ENCODE results near the gene TMEM132D. TPM values are rescaled to one million over a fixed set of nuclear protein-coding genes. Genes with fewer than 3 reads are reported as not detected.

TMEM132D gene
- total and polyA plus RNA-seq, 7 donors = 0.01 TPM; not detected in 6

DNA sequence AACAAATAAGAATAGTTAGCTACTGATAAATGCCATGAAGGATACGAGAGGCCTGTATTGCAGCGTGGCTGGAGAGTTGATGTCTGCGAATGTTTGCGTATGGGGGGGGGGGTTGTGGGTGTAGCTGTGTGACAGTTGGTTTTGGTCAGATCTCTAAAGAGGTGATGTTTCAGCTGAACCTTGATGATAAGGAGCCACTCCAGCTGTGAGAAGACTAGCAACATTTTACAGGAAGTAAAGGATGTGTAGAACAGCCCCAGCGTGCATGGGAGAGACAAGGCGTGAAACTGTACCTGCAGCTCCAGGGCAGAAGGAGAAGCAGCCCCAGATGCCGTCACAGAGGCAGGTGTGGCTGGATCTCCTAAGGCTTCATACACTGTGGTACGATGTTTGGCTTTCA, 416.9 kb downstream of the TMEM132D start:
- WGBS, 3 donors = 87 to 90% (median 90%) methylated on average over 8 of the region's 8 CpGs
- no peaks in the 10 kb centered on the region for H3K4me1 ChIP-seq
- H3K4me3 ChIP-seq = no peak overlapping the region
- intact Hi-C loops (cut with DNase I) = no loop called here
- no peaks in the 10 kb centered on the region for H3K9me3 ChIP-seq
- no peaks in the 10 kb centered on the region for H3K36me3 ChIP-seq (ENCODE audit: insufficient read depth in 1 of 2, low read depth in 1 of 2)
- ATAC-seq (no peak), DNase-seq (no peak)
- no peak overlapping the region for H3K27ac ChIP-seq
- no peaks in the 10 kb centered on the region for H3K27me3 ChIP-seq (ENCODE audit: insufficient read depth in 3 of 3, low read length in 2 of 3)
- TF ChIP-seq, protein P1, sequence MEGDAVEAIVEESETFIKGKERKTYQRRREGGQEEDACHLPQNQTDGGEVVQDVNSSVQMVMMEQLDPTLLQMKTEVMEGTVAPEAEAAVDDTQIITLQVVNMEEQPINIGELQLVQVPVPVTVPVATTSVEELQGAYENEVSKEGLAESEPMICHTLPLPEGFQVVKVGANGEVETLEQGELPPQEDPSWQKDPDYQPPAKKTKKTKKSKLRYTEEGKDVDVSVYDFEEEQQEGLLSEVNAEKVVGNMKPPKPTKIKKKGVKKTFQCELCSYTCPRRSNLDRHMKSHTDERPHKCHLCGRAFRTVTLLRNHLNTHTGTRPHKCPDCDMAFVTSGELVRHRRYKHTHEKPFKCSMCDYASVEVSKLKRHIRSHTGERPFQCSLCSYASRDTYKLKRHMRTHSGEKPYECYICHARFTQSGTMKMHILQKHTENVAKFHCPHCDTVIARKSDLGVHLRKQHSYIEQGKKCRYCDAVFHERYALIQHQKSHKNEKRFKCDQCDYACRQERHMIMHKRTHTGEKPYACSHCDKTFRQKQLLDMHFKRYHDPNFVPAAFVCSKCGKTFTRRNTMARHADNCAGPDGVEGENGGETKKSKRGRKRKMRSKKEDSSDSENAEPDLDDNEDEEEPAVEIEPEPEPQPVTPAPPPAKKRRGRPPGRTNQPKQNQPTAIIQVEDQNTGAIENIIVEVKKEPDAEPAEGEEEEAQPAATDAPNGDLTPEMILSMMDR (IDR thresholded peaks at IDR 0.05) = no peak

DNA sequence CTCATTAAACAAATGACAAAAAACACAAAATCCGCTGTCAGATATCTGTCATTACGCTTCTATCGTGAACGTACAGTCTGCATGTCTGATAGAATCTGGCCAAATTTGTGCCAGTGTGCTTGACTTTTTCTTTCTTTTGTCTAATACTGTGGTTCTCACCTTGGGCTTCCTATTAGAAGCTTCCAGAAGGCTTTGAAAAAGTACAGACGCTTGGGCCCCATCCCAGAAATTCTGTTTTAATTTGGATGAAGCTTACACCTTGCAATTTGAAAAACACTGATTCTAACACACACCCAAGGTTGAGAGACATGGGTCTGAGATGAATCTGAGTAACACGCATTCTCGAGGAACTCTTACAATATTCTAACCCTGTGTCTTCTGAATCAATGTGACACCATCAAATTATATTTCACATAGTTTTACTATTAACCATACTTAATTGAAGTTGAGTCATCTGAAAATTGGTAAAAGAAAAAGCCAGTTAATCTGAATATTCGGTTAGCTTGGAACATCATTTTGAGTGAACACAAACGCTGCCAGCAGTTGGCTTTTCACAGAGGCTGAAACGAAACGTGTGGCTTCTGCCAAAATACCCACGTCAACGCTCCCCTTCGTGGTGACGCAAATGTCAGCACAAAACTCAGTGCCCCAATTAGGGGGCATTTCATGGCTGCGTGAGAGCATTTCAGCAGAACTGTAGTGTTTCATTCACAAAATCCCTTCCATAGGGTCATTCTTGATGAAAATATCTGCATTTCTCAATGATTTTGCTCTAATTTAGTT, 420.5 kb downstream of the TMEM132D start:
- WGBS, 3 donors = 27 to 41% (median 33%) methylated on average over 16 of the region's 16 CpGs
- no peak overlapping the region for H3K27ac ChIP-seq
- no peaks in the 10 kb centered on the region for H3K4me1 ChIP-seq
- ATAC-seq = no peak
- TF ChIP-seq, protein P1 (IDR thresholded peaks at IDR 0.05) = no peak
- no peaks in the 10 kb centered on the region for H3K9me3 ChIP-seq
- DNase-seq = no peak
- H3K4me3 ChIP-seq = no peak overlapping the region
- intact Hi-C loops (cut with DNase I) = no loop called here
- H3K27me3 ChIP-seq (ENCODE audit: insufficient read depth in 3 of 3, low read length in 2 of 3) = no peaks in the 10 kb centered on the region
- no peaks in the 10 kb centered on the region for H3K36me3 ChIP-seq (ENCODE audit: insufficient read depth in 1 of 2, low read depth in 1 of 2)

DNA sequence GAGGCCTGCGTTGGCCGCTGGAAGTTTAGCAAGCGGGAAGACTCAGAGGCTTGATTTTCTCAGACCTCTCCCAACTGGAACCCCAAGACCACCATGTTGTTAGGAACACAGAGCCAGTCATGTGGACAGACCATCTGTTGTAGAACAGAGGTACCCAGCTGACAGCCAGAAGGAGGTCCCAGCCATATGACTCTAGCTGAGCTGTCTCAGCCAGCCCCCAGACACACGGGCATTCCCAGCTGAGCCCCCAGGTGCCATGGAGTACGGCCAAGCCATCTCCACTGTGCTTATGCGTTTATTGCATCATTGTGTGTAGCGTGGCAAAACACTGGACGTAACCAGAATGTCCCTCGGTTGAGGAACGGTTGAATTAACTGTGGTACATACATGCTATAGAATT, 421.9 kb downstream of the TMEM132D start:
- Histone ChIP-seq H3K27me3 (ENCODE audit: insufficient read depth in 3 of 3, low read length in 2 of 3) (no peaks in the 10 kb centered on the region), H3K36me3 (ENCODE audit: insufficient read depth in 1 of 2, low read depth in 1 of 2) (no peaks in the 10 kb centered on the region), H3K9me3 (no peaks in the 10 kb centered on the region), H3K27ac (no peak overlapping the region), H3K4me3 (no peak overlapping the region), H3K4me1 (no peaks in the 10 kb centered on the region)
- 53 to 60% (median 57%) methylated on average over 10 of the region's 10 CpGs for WGBS, 3 donors
- no peak for ATAC-seq
- TF ChIP-seq, protein P1 (IDR thresholded peaks at IDR 0.05) = no peak
- no peak for DNase-seq
- intact Hi-C loops (cut with DNase I) = no loop called here

DNA sequence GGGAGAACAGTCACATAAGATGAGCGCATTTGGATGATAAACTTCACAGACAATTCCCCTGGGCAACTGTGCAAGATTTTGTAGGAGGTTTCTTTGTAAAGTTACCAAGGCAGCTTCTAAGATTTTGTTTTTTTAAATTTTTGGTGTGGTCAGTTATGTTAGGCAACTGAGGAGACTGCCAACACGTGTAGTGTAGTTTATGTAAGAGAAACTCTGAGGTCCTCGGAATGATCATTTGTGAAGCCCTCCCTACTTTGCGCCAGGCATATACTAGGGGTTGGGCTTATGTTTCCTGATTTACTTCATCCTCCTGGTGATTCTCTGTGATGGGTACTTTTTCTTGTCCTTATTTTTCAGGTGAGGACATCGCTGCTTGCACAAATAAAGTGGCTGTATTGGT, 433.6 kb downstream of the TMEM132D start:
- no peak overlapping the region for H3K27ac ChIP-seq
- no peaks in the 10 kb centered on the region for H3K4me1 ChIP-seq
- no peak for ATAC-seq
- H3K4me3 ChIP-seq = no peak overlapping the region
- no peaks in the 10 kb centered on the region for H3K27me3 ChIP-seq (ENCODE audit: insufficient read depth in 3 of 3, low read length in 2 of 3)
- H3K9me3 ChIP-seq = no peaks in the 10 kb centered on the region
- 74 to 80% (median 78%) methylated on average over 5 of the region's 5 CpGs for WGBS, 3 donors
- DNase-seq = no peak
- intact Hi-C loops (cut with DNase I) = no loop called here
- no peaks in the 10 kb centered on the region for H3K36me3 ChIP-seq (ENCODE audit: insufficient read depth in 1 of 2, low read depth in 1 of 2)
- TF ChIP-seq, protein P1 (IDR thresholded peaks at IDR 0.05) = no peak

DNA sequence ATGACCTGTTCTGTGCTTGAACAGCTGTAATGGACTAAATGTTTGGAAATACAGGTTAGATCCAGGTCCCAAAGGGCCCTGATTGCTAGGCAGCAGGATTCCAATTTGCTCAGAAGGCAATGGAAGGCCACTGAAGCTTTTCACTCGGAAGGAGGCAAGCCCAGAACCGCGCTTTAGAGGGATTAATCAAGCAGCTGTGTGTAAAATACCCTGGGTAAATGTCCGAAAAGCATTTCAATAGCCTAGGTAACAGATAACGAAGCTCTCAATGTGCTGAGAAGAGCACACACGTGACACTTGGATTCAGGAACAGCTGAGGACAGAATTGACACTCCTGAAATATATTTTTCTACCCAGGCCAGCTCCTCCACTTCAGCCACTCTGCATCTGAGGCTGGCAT, 436.1 kb downstream of the TMEM132D start:
- Histone ChIP-seq H3K9me3 (no peaks in the 10 kb centered on the region), H3K27me3 (ENCODE audit: insufficient read depth in 3 of 3, low read length in 2 of 3) (no peaks in the 10 kb centered on the region), H3K27ac (no peak overlapping the region), H3K4me1 (no peaks in the 10 kb centered on the region), H3K4me3 (no peak overlapping the region), H3K36me3 (ENCODE audit: insufficient read depth in 1 of 2, low read depth in 1 of 2) (no peaks in the 10 kb centered on the region)
- no peak for DNase-seq
- TF ChIP-seq, protein P1 (IDR thresholded peaks at IDR 0.05) = no peak
- no peak for ATAC-seq
- WGBS, 3 donors = 25 to 48% (median 26%) methylated on average over 6 of the region's 6 CpGs
- intact Hi-C loops (cut with DNase I) = no loop called here

All from psoas muscle (tissue), 8 donors.